Measurements from ENCODE around the gene SPOUT1. TPM values are rescaled to one million over a fixed set of nuclear protein-coding genes. Genes with fewer than 3 reads are reported as not detected.
A peak's percentile ranks its signal among the peaks of the same experiment; 100 is the strongest.

The SPOUT1 gene
- total RNA-seq, 1 donor from 2014 or later, result 19.5 TPM

DNA sequence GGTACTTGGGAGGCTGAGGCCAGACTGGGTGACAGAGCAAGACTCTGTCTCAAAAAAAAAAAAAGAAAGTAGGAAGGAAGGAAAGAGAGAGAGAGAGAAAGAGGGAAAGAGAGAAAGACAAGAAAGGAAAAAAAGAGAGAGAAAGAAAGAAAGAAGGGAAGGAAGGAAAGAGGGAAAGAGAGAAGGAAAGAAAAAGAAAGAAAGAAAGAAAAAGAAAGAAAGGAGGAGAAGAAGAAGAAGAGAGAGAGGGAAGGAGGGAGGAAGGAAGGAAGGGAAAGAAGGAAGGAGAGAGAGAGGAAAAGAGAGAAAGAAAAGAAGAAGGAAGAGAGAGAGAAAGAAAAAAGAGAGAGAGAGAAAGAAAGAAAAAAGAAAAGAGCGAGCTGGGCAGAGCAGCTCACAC, 54.8 kb downstream of the SPOUT1 start:
- Histone ChIP-seq H3K4me3 (ENCODE audit: insufficient read depth, low read depth, low read length) (no peak overlapping the region), H3K9ac (ENCODE audit: low read length) (no peak overlapping the region), H4K20me1 (ENCODE audit: insufficient read depth, low read length) (no peaks in the 10 kb centered on the region), H3K27me3 (ENCODE audit: insufficient read depth, low read length) (no peaks in the 10 kb centered on the region), H3K9me3 (ENCODE audit: insufficient read depth, low read depth, low read length) (no peaks in the 10 kb centered on the region), H2AFZ (ENCODE audit: low read depth, low read length) (no peak overlapping the region), H3K4me1 (ENCODE audit: insufficient read depth, low read length) (peaks cover 9% of the 10 kb centered on the region), H3K36me3 (ENCODE audit: insufficient read depth, low read length) (no peaks in the 10 kb centered on the region), H3K79me2 (ENCODE audit: insufficient read depth, low read length) (peaks cover 14% of the 10 kb centered on the region), H3K4me2 (ENCODE audit: low read length) (no peak overlapping the region), H3K27ac (ENCODE audit: low read depth, low read length) (no peak overlapping the region)
- FAIRE-seq, result no peak
- H3K4me3 Mint-ChIP-seq (ENCODE audit: unreplicated experiment), result no peak overlapping the region
- H3K36me3 Mint-ChIP-seq (ENCODE audit: low read depth, unreplicated experiment), result peaks cover 6% of the 10 kb centered on the region
- TF ChIP-seq EZH2 (IDR thresholded peaks at IDR 0.05; ENCODE audit: insufficient read depth, low read length), result no peak
- TF ChIP-seq CTCF (IDR thresholded peaks at IDR 0.05; ENCODE audit: insufficient read depth, low read depth, low read length), result no peak
- H3K9me3 Mint-ChIP-seq (ENCODE audit: unreplicated experiment), result peaks cover 7% of the 10 kb centered on the region
- peaks cover 7% of the 10 kb centered on the region for H3K4me1 Mint-ChIP-seq (ENCODE audit: low read depth, unreplicated experiment)
- H3K27me3 Mint-ChIP-seq (ENCODE audit: low read depth, unreplicated experiment), result no peaks in the 10 kb centered on the region
- DNase-seq (ENCODE audit: low read depth), result no peak
- H3K27ac Mint-ChIP-seq (ENCODE audit: unreplicated experiment), result no peak overlapping the region

DNA sequence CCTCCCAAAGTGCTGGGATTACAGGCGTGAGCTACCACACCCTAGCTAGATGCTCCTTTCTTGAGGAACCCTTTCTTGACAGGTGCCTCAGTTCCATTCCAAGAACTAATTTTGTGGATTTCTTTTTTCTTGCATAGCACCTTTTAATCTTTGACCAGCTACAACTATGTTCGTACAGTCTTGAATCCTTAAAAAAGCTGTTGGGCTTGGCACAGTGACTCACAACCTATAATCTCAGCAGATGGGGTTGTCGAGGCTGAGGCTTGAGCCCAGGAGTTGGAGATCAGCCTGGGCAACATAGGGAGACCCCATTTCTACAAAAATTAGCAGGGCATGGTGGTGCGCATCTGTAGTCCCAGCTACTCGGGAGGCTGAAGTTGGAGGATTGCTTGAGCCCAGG, 56.5 kb downstream of the SPOUT1 start:
- H3K9me3 ChIP-seq (ENCODE audit: insufficient read depth, low read depth, low read length), result no peaks in the 10 kb centered on the region
- H3K27me3 ChIP-seq (ENCODE audit: insufficient read depth, low read length), result no peaks in the 10 kb centered on the region
- no peak overlapping the region for H3K27ac ChIP-seq (ENCODE audit: low read depth, low read length)
- no peak for TF ChIP-seq EZH2 (IDR thresholded peaks at IDR 0.05; ENCODE audit: insufficient read depth, low read length)
- no peak for TF ChIP-seq CTCF (IDR thresholded peaks at IDR 0.05; ENCODE audit: insufficient read depth, low read depth, low read length)
- no peak overlapping the region for H3K9ac ChIP-seq (ENCODE audit: low read length)
- peaks cover 8% of the 10 kb centered on the region for H3K36me3 Mint-ChIP-seq (ENCODE audit: low read depth, unreplicated experiment)
- H3K27me3 Mint-ChIP-seq (ENCODE audit: low read depth, unreplicated experiment), result no peaks in the 10 kb centered on the region
- H3K4me3 ChIP-seq (ENCODE audit: insufficient read depth, low read depth, low read length), result no peak overlapping the region
- peak overlapping the region; percentile 57 for H3K4me3 Mint-ChIP-seq (ENCODE audit: unreplicated experiment)
- peaks cover 7% of the 10 kb centered on the region for H3K9me3 Mint-ChIP-seq (ENCODE audit: unreplicated experiment)
- no peak overlapping the region for H2AFZ ChIP-seq (ENCODE audit: low read depth, low read length)
- peaks cover 7% of the 10 kb centered on the region for H3K4me1 Mint-ChIP-seq (ENCODE audit: low read depth, unreplicated experiment)
- H3K79me2 ChIP-seq (ENCODE audit: insufficient read depth, low read length), result peaks cover 30% of the 10 kb centered on the region
- no peaks in the 10 kb centered on the region for H3K36me3 ChIP-seq (ENCODE audit: insufficient read depth, low read length)
- FAIRE-seq, result no peak
- no peak for DNase-seq (ENCODE audit: low read depth)
- H4K20me1 ChIP-seq (ENCODE audit: insufficient read depth, low read length), result peaks cover 11% of the 10 kb centered on the region
- peaks cover 9% of the 10 kb centered on the region for H3K4me1 ChIP-seq (ENCODE audit: insufficient read depth, low read length)
- H3K4me2 ChIP-seq (ENCODE audit: low read length), result no peak overlapping the region
- H3K27ac Mint-ChIP-seq (ENCODE audit: unreplicated experiment), result no peak overlapping the region

DNA sequence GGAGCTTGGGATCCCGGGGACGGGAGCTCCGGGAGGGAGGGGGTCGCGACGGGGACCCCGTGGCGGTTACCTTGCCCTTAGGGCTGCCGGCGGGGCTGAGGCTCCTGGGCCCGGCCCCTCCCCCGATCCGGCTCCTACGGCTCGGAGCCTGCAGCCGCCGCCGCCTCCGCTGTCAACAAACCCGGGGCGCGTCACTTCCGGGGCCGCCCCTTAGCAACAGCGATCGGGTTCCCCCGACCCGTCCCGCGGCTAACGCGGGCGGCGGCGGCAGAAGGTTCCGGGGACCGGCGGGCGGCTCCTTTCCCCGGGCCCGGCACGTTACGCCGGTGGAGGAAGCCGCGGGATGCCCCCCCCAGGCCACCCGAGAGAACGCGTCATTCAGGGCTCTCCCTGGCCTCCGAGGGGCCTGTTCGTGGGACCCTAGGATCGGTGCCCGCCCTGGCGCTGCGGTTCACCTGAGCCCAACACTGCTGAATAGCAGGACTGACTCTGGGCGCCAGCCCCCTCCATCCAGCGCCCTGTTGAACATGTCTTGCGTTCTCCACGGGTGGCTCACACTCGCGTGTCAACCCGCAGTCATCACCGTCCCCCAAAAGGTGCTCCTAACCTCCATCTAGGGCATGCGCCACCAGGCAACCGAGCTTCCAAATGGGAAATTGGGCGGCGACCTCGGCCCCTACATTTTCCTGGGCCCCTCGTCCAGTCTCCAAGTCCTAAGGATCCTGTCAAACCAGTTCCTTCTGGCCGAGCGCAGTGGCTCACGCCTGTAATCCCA, 57.7 kb downstream of the SPOUT1 start, which contains the start of gene ZER1:
Gene ZER1, minus strand, starts transcription at position 183 of the 775 bp plus-strand sequence. CDS start 16,362 bp downstream, outside the sequence.
- Mint-ChIP-seq H3K36me3 (ENCODE audit: low read depth, unreplicated experiment) (peaks cover 10% of the 10 kb centered on the region), H3K27ac (ENCODE audit: unreplicated experiment) (peak within 1 kb of the TSS; percentile 85), H3K9me3 (ENCODE audit: unreplicated experiment) (peaks cover 7% of the 10 kb centered on the region), H3K27me3 (ENCODE audit: low read depth, unreplicated experiment) (no peaks in the 10 kb centered on the region), H3K4me3 (ENCODE audit: unreplicated experiment) (peak within 1 kb of the TSS; percentile 97), H3K4me1 (ENCODE audit: low read depth, unreplicated experiment) (peaks cover 7% of the 10 kb centered on the region)
- peak within 1 kb of the TSS; percentile 98 for H3K4me2 ChIP-seq (ENCODE audit: low read length)
- no peaks in the 10 kb centered on the region for H3K36me3 ChIP-seq (ENCODE audit: insufficient read depth, low read length)
- no peaks in the 10 kb centered on the region for H3K27me3 ChIP-seq (ENCODE audit: insufficient read depth, low read length)
- TF ChIP-seq EZH2 (IDR thresholded peaks at IDR 0.05; ENCODE audit: insufficient read depth, low read length), result no peak
- no peak for TF ChIP-seq CTCF (IDR thresholded peaks at IDR 0.05; ENCODE audit: insufficient read depth, low read depth, low read length)
- DNase-seq (ENCODE audit: low read depth), result peak; percentile 67
- FAIRE-seq, result no peak
- H3K9ac ChIP-seq (ENCODE audit: low read length), result peak within 1 kb of the TSS; percentile 94
- H3K9me3 ChIP-seq (ENCODE audit: insufficient read depth, low read depth, low read length), result no peaks in the 10 kb centered on the region
- H3K4me3 ChIP-seq (ENCODE audit: insufficient read depth, low read depth, low read length), result peak within 1 kb of the TSS; percentile 81
- peaks cover 9% of the 10 kb centered on the region for H3K4me1 ChIP-seq (ENCODE audit: insufficient read depth, low read length)
- peaks cover 35% of the 10 kb centered on the region for H3K79me2 ChIP-seq (ENCODE audit: insufficient read depth, low read length)
- H2AFZ ChIP-seq (ENCODE audit: low read depth, low read length), result peak within 1 kb of the TSS; percentile 100
- H3K27ac ChIP-seq (ENCODE audit: low read depth, low read length), result peak within 1 kb of the TSS; percentile 82
- H4K20me1 ChIP-seq (ENCODE audit: insufficient read depth, low read length), result peaks cover 13% of the 10 kb centered on the region

Data from astrocyte (in vitro differentiated cells and primary cell).